Astrocyte (in vitro differentiated cells and primary cell): ENCODE data around the gene LAMA1. TPM values are rescaled to one million over a fixed set of nuclear protein-coding genes. Genes with fewer than 3 reads are reported as not detected.

Experiments
- DNase-seq: peaks from one replicate; pipeline ENCODE4 v3.0.0-alpha.2; 2010; ENCODE audit warnings: low read depth
- FAIRE-seq: peaks from 2 replicates; lab custom pipeline; 2011; peaks lifted over from hg19 to GRCh38; lab: Jason Lieb, UNC
- H2AFZ ChIP-seq: 2 replicates; pipeline ENCODE4 v1.6.0; 2012; ENCODE audit warnings: low read depth, low read length, inconsistent platforms
- H3K27ac ChIP-seq: 2 replicates; pipeline ENCODE4 v1.5.1; 2011; ENCODE audit warnings: low read depth, low read length, inconsistent platforms
- H3K27me3 ChIP-seq: 2 replicates; pipeline ENCODE4 v1.6.0; 2011; ENCODE audit warnings: low read length, inconsistent platforms; ENCODE audit not compliant: insufficient read depth
- H3K36me3 ChIP-seq: 2 replicates; pipeline ENCODE4 v1.5.1; 2011; ENCODE audit warnings: low read length, inconsistent platforms; ENCODE audit not compliant: insufficient read depth
- H3K4me1 ChIP-seq: 2 replicates; pipeline ENCODE4 v1.5.1; 2011; ENCODE audit warnings: low read length, inconsistent platforms; ENCODE audit not compliant: insufficient read depth
- H3K4me2 ChIP-seq: 2 replicates; pipeline ENCODE4 v1.6.0; 2012; ENCODE audit warnings: low read length, inconsistent platforms
- H3K4me3 ChIP-seq: 2 replicates; pipeline ENCODE4 v1.5.1; 2011; ENCODE audit warnings: low read depth, mild to moderate bottlenecking, low read length, inconsistent platforms; ENCODE audit not compliant: insufficient read depth
- H3K79me2 ChIP-seq: 2 replicates; pipeline ENCODE4 v1.6.0; 2012; ENCODE audit warnings: mild to moderate bottlenecking, low read length, inconsistent platforms; ENCODE audit not compliant: insufficient read depth
- H3K9ac ChIP-seq: 2 replicates; pipeline ENCODE4 v1.6.0; 2012; ENCODE audit warnings: mild to moderate bottlenecking, low read length, inconsistent platforms
- H3K9me3 ChIP-seq: 2 replicates; pipeline ENCODE4 v1.5.1; 2012; ENCODE audit warnings: low read depth, mild to moderate bottlenecking, low read length, inconsistent platforms; ENCODE audit not compliant: insufficient read depth
- H4K20me1 ChIP-seq: 2 replicates; pipeline ENCODE4 v1.6.0; 2012; ENCODE audit warnings: low read length, inconsistent platforms; ENCODE audit not compliant: insufficient read depth
- H3K27ac Mint-ChIP-seq: one replicate; pipeline ENCODE4 v1.8.0; 2021; ENCODE audit warnings: mild to moderate bottlenecking, mixed read lengths; ENCODE audit not compliant: unreplicated experiment
- H3K27me3 Mint-ChIP-seq: one replicate; pipeline ENCODE4 v1.8.0; 2021; ENCODE audit warnings: low read depth, mixed read lengths; ENCODE audit not compliant: unreplicated experiment
- H3K36me3 Mint-ChIP-seq: one replicate; pipeline ENCODE4 v1.8.0; 2021; ENCODE audit warnings: low read depth, mixed read lengths; ENCODE audit not compliant: unreplicated experiment
- H3K4me1 Mint-ChIP-seq: one replicate; pipeline ENCODE4 v1.8.0; 2021; ENCODE audit warnings: low read depth, mixed read lengths; ENCODE audit not compliant: unreplicated experiment
- H3K4me3 Mint-ChIP-seq: one replicate; pipeline ENCODE4 v1.8.0; 2021; ENCODE audit warnings: mild to moderate bottlenecking, moderate library complexity, mixed read lengths; ENCODE audit not compliant: unreplicated experiment
- H3K9me3 Mint-ChIP-seq: one replicate; pipeline ENCODE4 v1.8.0; 2021; ENCODE audit warnings: mild to moderate bottlenecking, mixed read lengths; ENCODE audit not compliant: unreplicated experiment
- CTCF ChIP-seq: IDR thresholded peaks from 2 replicates; pipeline ENCODE4 v1.5.1; 2011; ENCODE audit warnings: low read depth, mild to moderate bottlenecking, inconsistent platforms, low read length, moderate library complexity; ENCODE audit not compliant: insufficient read depth
- EZH2 ChIP-seq: IDR thresholded peaks from 2 replicates; pipeline ENCODE4 v1.6.1; 2012; ENCODE audit warnings: mild to moderate bottlenecking, low read length, inconsistent platforms; ENCODE audit not compliant: insufficient read depth
- total RNA-seq: library from RNA; stranded (reverse); gene quantifications from 2 replicates; pipeline ENCODE4 v1.2.1, GENCODE V29; 2021

LAMA1 gene
- total RNA-seq, 1 donor from 2014 or later = 17.4 TPM

GRCh38 chr18:6938003-6938402 lies 179.6 kb downstream of the LAMA1 start:
- FAIRE-seq (no peak), DNase-seq (no peak)
- no peaks in the 10 kb centered on the region for H3K27me3 ChIP-seq
- H3K79me2 ChIP-seq = no peaks in the 10 kb centered on the region
- Mint-ChIP-seq H3K27me3 (no peaks in the 10 kb centered on the region), H3K27ac (no peak overlapping the region), H3K4me3 (no peak overlapping the region), H3K36me3 (no peaks in the 10 kb centered on the region), H3K4me1 (no peaks in the 10 kb centered on the region), H3K9me3 (no peaks in the 10 kb centered on the region)
- H3K4me2 ChIP-seq = no peak overlapping the region
- H4K20me1 ChIP-seq = no peaks in the 10 kb centered on the region
- TF ChIP-seq EZH2 (no peak), CTCF (no peak)
- no peak overlapping the region for H3K4me3 ChIP-seq
- no peaks in the 10 kb centered on the region for H3K36me3 ChIP-seq
- H3K27ac ChIP-seq = no peak overlapping the region
- no peak overlapping the region for H2AFZ ChIP-seq
- no peaks in the 10 kb centered on the region for H3K9me3 ChIP-seq
- no peaks in the 10 kb centered on the region for H3K4me1 ChIP-seq
- no peak overlapping the region for H3K9ac ChIP-seq

- Histone ChIP-seq H3K27me3 (no peaks in the 10 kb centered on the region), H3K27ac (no peak overlapping the region), H3K9me3 (no peaks in the 10 kb centered on the region), H3K4me2 (no peak overlapping the region), H3K4me3 (no peak overlapping the region), H3K4me1 (no peaks in the 10 kb centered on the region), H2AFZ (no peak overlapping the region), H4K20me1 (no peaks in the 10 kb centered on the region), H3K79me2 (no peaks in the 10 kb centered on the region), H3K36me3 (no peaks in the 10 kb centered on the region), H3K9ac (no peak overlapping the region)
- no peak for FAIRE-seq
- no peak overlapping the region for H3K27ac Mint-ChIP-seq
- TF ChIP-seq CTCF (no peak), EZH2 (no peak)
- no peak for DNase-seq
- H3K9me3 Mint-ChIP-seq = no peaks in the 10 kb centered on the region
- H3K27me3 Mint-ChIP-seq = no peaks in the 10 kb centered on the region
- no peaks in the 10 kb centered on the region for H3K4me1 Mint-ChIP-seq
- no peaks in the 10 kb centered on the region for H3K36me3 Mint-ChIP-seq
- no peak overlapping the region for H3K4me3 Mint-ChIP-seq
These were observed 182.7 kb downstream of the LAMA1 start for GRCh38 chr18:6934859-6935258.

DNA sequence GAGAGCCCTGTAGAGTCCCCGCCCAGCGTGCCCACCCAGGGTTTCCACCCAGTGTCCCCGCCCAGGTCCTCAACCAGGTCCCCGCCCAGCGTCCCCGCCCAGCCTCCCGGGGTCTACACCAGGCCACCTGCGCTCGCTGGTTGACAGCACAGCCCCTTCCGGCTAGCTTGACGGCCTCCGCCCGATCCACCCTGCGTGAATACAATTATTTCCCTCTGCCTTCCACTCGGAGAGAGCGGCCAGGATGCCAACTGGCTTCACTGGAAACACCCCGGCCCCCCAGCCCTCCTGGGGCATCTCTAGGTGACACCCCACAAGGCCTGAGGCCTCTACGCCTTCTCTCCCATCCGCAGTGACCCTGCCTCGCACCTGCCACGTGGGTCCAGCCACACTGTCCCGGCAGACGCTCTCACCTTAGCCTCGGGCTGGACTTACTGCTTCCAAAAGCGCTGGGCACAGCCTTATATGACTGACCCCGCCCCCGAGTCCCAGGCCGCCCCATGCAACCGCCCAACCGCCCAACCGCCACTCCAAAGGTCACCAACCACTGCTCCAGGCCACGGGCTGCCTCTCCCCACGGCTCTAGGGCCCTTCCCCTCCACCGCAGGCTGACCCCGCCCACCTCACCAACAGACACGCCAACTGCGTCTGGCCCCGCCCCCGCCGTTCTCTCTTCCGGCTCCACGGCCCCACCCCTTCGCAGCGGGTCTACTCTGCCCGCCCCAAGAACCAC lies 188.1 kb downstream of the LAMA1 start:
- Mint-ChIP-seq H3K9me3 (no peaks in the 10 kb centered on the region), H3K4me1 (peaks cover 18% of the 10 kb centered on the region), H3K27me3 (peaks cover 4% of the 10 kb centered on the region), H3K36me3 (no peaks in the 10 kb centered on the region), H3K4me3 (no peak overlapping the region), H3K27ac (no peak overlapping the region)
- H3K9ac ChIP-seq = no peak overlapping the region
- no peak overlapping the region for H2AFZ ChIP-seq
- H3K9me3 ChIP-seq = no peaks in the 10 kb centered on the region
- H3K4me3 ChIP-seq = no peak overlapping the region
- no peaks in the 10 kb centered on the region for H4K20me1 ChIP-seq
- no peaks in the 10 kb centered on the region for H3K36me3 ChIP-seq
- H3K79me2 ChIP-seq = no peaks in the 10 kb centered on the region
- TF ChIP-seq CTCF = no peak
- TF ChIP-seq EZH2 = no peak
- H3K27me3 ChIP-seq = no peaks in the 10 kb centered on the region
- FAIRE-seq = no peak
- no peak overlapping the region for H3K27ac ChIP-seq
- DNase-seq = no peak
- no peaks in the 10 kb centered on the region for H3K4me1 ChIP-seq
- H3K4me2 ChIP-seq = no peak overlapping the region
